Measurements from ENCODE around the gene DPP9. TPM values are rescaled to one million over a fixed set of nuclear protein-coding genes. Genes with fewer than 3 reads are reported as not detected.

Gene DPP9
- total RNA-seq, 1 experiment from 2014 or later: 46.4 TPM

DNA sequence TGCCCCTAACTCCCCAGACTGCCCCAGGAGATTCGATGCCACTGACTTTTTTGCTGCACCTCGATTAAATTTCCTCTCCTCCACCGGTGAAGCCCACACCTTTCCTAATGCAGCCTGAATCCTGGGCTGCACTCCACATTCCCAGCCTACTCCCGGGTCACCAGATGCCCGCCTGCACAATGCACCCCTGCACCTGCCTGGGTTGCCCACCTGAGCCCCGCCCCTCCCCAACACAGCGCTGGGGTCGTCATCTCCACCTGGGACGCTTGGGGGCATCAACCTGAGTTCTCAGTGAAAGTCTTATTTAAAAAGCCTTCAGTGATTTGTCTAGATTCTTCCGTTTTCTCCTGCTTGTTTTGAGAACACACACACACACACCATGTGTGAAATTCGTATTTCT, 24.5 kb upstream of the DPP9 start:
- Histone ChIP-seq H3K79me1 (ENCODE audit: insufficient read depth, low read depth, low read length, poor library complexity, severe bottlenecking) (no peaks in the 10 kb centered on the region), H3K27ac (ENCODE audit: insufficient read length, low read depth, low read length) (no peak overlapping the region), H2AK5ac (ENCODE audit: insufficient read length, low read length) (no peak overlapping the region), H2BK12ac (ENCODE audit: insufficient read length, low read depth, low read length) (no peak overlapping the region), H4K5ac (ENCODE audit: insufficient read length, low read depth, low read length) (no peak overlapping the region), H2BK20ac (ENCODE audit: low read depth, low read length, poor library complexity, severe bottlenecking) (no peak overlapping the region), H3K27me3 (ENCODE audit: insufficient read depth, low read length) (no peaks in the 10 kb centered on the region), H4K8ac (replicated peaks; ENCODE audit: insufficient read length, low read depth, low read length) (no peak overlapping the region), H2BK5ac (ENCODE audit: insufficient read length, low read length) (no peak overlapping the region), H3K9me3 (ENCODE audit: control insufficient read depth, low read depth, low read length) (no peaks in the 10 kb centered on the region), H3K23me2 (ENCODE audit: insufficient read length, low read depth, low read length, poor library complexity, severe bottlenecking) (no peaks in the 10 kb centered on the region), H3K23ac (ENCODE audit: insufficient read length, low read depth, low read length) (no peak overlapping the region), H3K79me2 (ENCODE audit: insufficient read depth, low read length) (no peaks in the 10 kb centered on the region), H3K9ac (ENCODE audit: extremely low read depth, insufficient read length, low read length) (no peak overlapping the region), H2BK15ac (ENCODE audit: low read depth, low read length) (no peak overlapping the region), H3K4me1 (ENCODE audit: insufficient read depth, low read length) (no peaks in the 10 kb centered on the region), H3K14ac (ENCODE audit: insufficient read depth, low read length) (no peak overlapping the region), H2BK120ac (ENCODE audit: low read depth, low read length, poor library complexity, severe bottlenecking) (no peak overlapping the region), H3K56ac (ENCODE audit: insufficient read length, low read depth, low read length) (no peak overlapping the region), H3K18ac (ENCODE audit: insufficient read length, low read depth, low read length) (no peak overlapping the region), H3K4me2 (ENCODE audit: insufficient read depth, insufficient read length, low read length) (no peak overlapping the region), H3K4ac (ENCODE audit: low read depth, low read length) (no peak overlapping the region), H4K91ac (ENCODE audit: insufficient read length, low read depth, low read length) (no peak overlapping the region), H3T11ph (ENCODE audit: low read length) (no peak overlapping the region), H4K20me1 (ENCODE audit: control insufficient read depth, insufficient read depth, insufficient read length) (no peaks in the 10 kb centered on the region), H2AFZ (ENCODE audit: low read length) (no peak overlapping the region)
- no peak for DNase-seq
- no peak overlapping the region for H3K27ac Mint-ChIP-seq
- peaks cover 3% of the 10 kb centered on the region in 2 experiments for H3K4me1 Mint-ChIP-seq
- peaks cover 13% of the 10 kb centered on the region for H3K27me3 Mint-ChIP-seq (ENCODE audit: low read depth)
- no peaks in the 10 kb centered on the region for H3K36me3 Mint-ChIP-seq (ENCODE audit: insufficient read depth in 1 of 3, low read depth in 3 of 3)
- no CpG with 5 or more reads among the region's 11 CpGs for WGBS (ENCODE audit: extremely low coverage, insufficient read length, low lambda C conversion rate)
- H3K9me3 Mint-ChIP-seq: no peaks in the 10 kb centered on the region
- TF ChIP-seq CTCF (conservative IDR thresholded peaks at IDR 0.05): no peak
- H3K4me3 Mint-ChIP-seq: no peak overlapping the region
